ENCODE measurements around the gene NAA35. TPM values are rescaled to one million over a fixed set of nuclear protein-coding genes. Genes with fewer than 3 reads are reported as not detected.

NAA35 gene
- total RNA-seq, 2 donors from 2014 or later, result 29.4 to 32.2 TPM

GRCh38 chr9:86034863-86035734 lies 94.2 kb downstream of the NAA35 start:
- Mint-ChIP-seq H3K27ac (no peak overlapping the region), H3K4me1 (no peaks in the 10 kb centered on the region), H3K9me3 (no peaks in the 10 kb centered on the region), H3K27me3 (no peaks in the 10 kb centered on the region), H3K36me3 (ENCODE audit: low read depth) (no peaks in the 10 kb centered on the region), H3K4me3 (no peak overlapping the region)
- no peak for ATAC-seq (replicated peaks)

- no peaks in the 10 kb centered on the region for H3K36me3 Mint-ChIP-seq (ENCODE audit: low read depth)
- no peaks in the 10 kb centered on the region for H3K4me1 Mint-ChIP-seq
- ATAC-seq (replicated peaks), result no peak
- no peak overlapping the region for H3K27ac Mint-ChIP-seq
- no peaks in the 10 kb centered on the region for H3K9me3 Mint-ChIP-seq
- H3K27me3 Mint-ChIP-seq, result no peaks in the 10 kb centered on the region
- no peak overlapping the region for H3K4me3 Mint-ChIP-seq
Measured at GRCh38 chr9:86035827-86036440, 95.0 kb downstream of the NAA35 start.

GRCh38 chr9:86036555-86036954 lies 95.6 kb downstream of the NAA35 start:
- no peaks in the 10 kb centered on the region for H3K9me3 Mint-ChIP-seq
- no peaks in the 10 kb centered on the region for H3K4me1 Mint-ChIP-seq
- no peaks in the 10 kb centered on the region for H3K36me3 Mint-ChIP-seq (ENCODE audit: low read depth)
- no peak for ATAC-seq (replicated peaks)
- no peaks in the 10 kb centered on the region for H3K27me3 Mint-ChIP-seq
- H3K4me3 Mint-ChIP-seq, result no peak overlapping the region
- H3K27ac Mint-ChIP-seq, result no peak overlapping the region

- Mint-ChIP-seq H3K36me3 (ENCODE audit: low read depth) (no peaks in the 10 kb centered on the region), H3K27ac (no peak overlapping the region), H3K27me3 (no peaks in the 10 kb centered on the region), H3K4me3 (no peak overlapping the region), H3K9me3 (no peaks in the 10 kb centered on the region), H3K4me1 (no peaks in the 10 kb centered on the region)
- ATAC-seq (replicated peaks), result no peak
Measured at GRCh38 chr9:86039991-86040860, 99.3 kb downstream of the NAA35 start.

GRCh38 chr9:86040861-86041155 lies 99.9 kb downstream of the NAA35 start:
- Mint-ChIP-seq H3K27me3 (no peaks in the 10 kb centered on the region), H3K27ac (no peak overlapping the region), H3K4me3 (no peak overlapping the region), H3K36me3 (ENCODE audit: low read depth) (no peaks in the 10 kb centered on the region), H3K9me3 (no peaks in the 10 kb centered on the region), H3K4me1 (no peaks in the 10 kb centered on the region)
- no peak for ATAC-seq (replicated peaks)

GRCh38 chr9:86041311-86041741 lies 100.4 kb downstream of the NAA35 start:
- no peaks in the 10 kb centered on the region for H3K27me3 Mint-ChIP-seq
- H3K4me1 Mint-ChIP-seq, result no peaks in the 10 kb centered on the region
- no peaks in the 10 kb centered on the region for H3K9me3 Mint-ChIP-seq
- no peak overlapping the region for H3K27ac Mint-ChIP-seq
- H3K36me3 Mint-ChIP-seq (ENCODE audit: low read depth), result no peaks in the 10 kb centered on the region
- H3K4me3 Mint-ChIP-seq, result no peak overlapping the region
- no peak for ATAC-seq (replicated peaks)

GRCh38 chr9:86042199-86042978 lies 101.4 kb downstream of the NAA35 start:
- Mint-ChIP-seq H3K9me3 (no peaks in the 10 kb centered on the region), H3K27ac (no peak overlapping the region), H3K4me1 (no peaks in the 10 kb centered on the region), H3K36me3 (ENCODE audit: low read depth) (no peaks in the 10 kb centered on the region), H3K4me3 (no peak overlapping the region), H3K27me3 (no peaks in the 10 kb centered on the region)
- no peak for ATAC-seq (replicated peaks)

- Mint-ChIP-seq H3K4me1 (no peaks in the 10 kb centered on the region), H3K4me3 (no peak overlapping the region), H3K27me3 (no peaks in the 10 kb centered on the region), H3K36me3 (ENCODE audit: low read depth) (no peaks in the 10 kb centered on the region), H3K9me3 (no peaks in the 10 kb centered on the region), H3K27ac (no peak overlapping the region)
- no peak for ATAC-seq (replicated peaks)
Measured at GRCh38 chr9:86043586-86043985, 102.6 kb downstream of the NAA35 start.

- no peak overlapping the region for H3K27ac Mint-ChIP-seq
- no peaks in the 10 kb centered on the region for H3K36me3 Mint-ChIP-seq (ENCODE audit: low read depth)
- no peak for ATAC-seq (replicated peaks)
- no peaks in the 10 kb centered on the region for H3K4me1 Mint-ChIP-seq
- H3K9me3 Mint-ChIP-seq, result no peaks in the 10 kb centered on the region
- H3K27me3 Mint-ChIP-seq, result no peaks in the 10 kb centered on the region
- no peak overlapping the region for H3K4me3 Mint-ChIP-seq
Measured at GRCh38 chr9:86043999-86044398, 103.1 kb downstream of the NAA35 start.

GRCh38 chr9:86045654-86046053 lies 104.7 kb downstream of the NAA35 start:
- Mint-ChIP-seq H3K27ac (no peak overlapping the region), H3K27me3 (no peaks in the 10 kb centered on the region), H3K4me3 (no peak overlapping the region), H3K4me1 (no peaks in the 10 kb centered on the region), H3K9me3 (no peaks in the 10 kb centered on the region), H3K36me3 (ENCODE audit: low read depth) (no peaks in the 10 kb centered on the region)
- ATAC-seq (replicated peaks), result no peak

GRCh38 chr9:86046071-86046636 lies 105.2 kb downstream of the NAA35 start:
- peaks cover 5% of the 10 kb centered on the region for H3K27me3 Mint-ChIP-seq
- H3K4me1 Mint-ChIP-seq, result no peaks in the 10 kb centered on the region
- H3K36me3 Mint-ChIP-seq (ENCODE audit: low read depth), result no peaks in the 10 kb centered on the region
- no peak overlapping the region for H3K4me3 Mint-ChIP-seq
- H3K9me3 Mint-ChIP-seq, result no peaks in the 10 kb centered on the region
- H3K27ac Mint-ChIP-seq, result no peak overlapping the region
- no peak for ATAC-seq (replicated peaks)

- H3K4me3 Mint-ChIP-seq, result no peak overlapping the region
- H3K27me3 Mint-ChIP-seq, result peaks cover 5% of the 10 kb centered on the region
- H3K4me1 Mint-ChIP-seq, result no peaks in the 10 kb centered on the region
- no peak overlapping the region for H3K27ac Mint-ChIP-seq
- ATAC-seq (replicated peaks), result no peak
- no peaks in the 10 kb centered on the region for H3K36me3 Mint-ChIP-seq (ENCODE audit: low read depth)
- H3K9me3 Mint-ChIP-seq, result no peaks in the 10 kb centered on the region
Measured at GRCh38 chr9:86046930-86047341, 106.0 kb downstream of the NAA35 start.

- no peak overlapping the region for H3K27ac Mint-ChIP-seq
- ATAC-seq (replicated peaks), result no peak
- peaks cover 5% of the 10 kb centered on the region for H3K27me3 Mint-ChIP-seq
Measured at GRCh38 chr9:86047361-86047760, 106.4 kb downstream of the NAA35 start.

More at GRCh38 chr9:86047361-86047760, 106.4 kb downstream of the NAA35 start:
- Mint-ChIP-seq H3K36me3 (ENCODE audit: low read depth) (no peaks in the 10 kb centered on the region), H3K4me3 (no peak overlapping the region), H3K4me1 (no peaks in the 10 kb centered on the region), H3K9me3 (no peaks in the 10 kb centered on the region)
